CD8-positive, alpha-beta memory T cell (primary cell): ENCODE results near the gene TAGLN2. TPM values are rescaled to one million over a fixed set of nuclear protein-coding genes. Genes with fewer than 3 reads are reported as not detected.

Experiments
- CTCF ChIA-PET: fragments of 350-600 bp; sonication (Branson Sonifier 250); formaldehyde crosslinking; loops from one replicate; lab custom pipeline; 2021; ENCODE audit warnings: antibody characterized with exemption; lab: Charles Lee
- POLR2A ChIA-PET: fragments of 350-600 bp; sonication (Branson Sonifier 250); formaldehyde crosslinking; loops from one replicate; lab custom pipeline; 2021; ENCODE audit warnings: antibody characterized with exemption; lab: Charles Lee
- DNase-seq, 5 donors: peaks; one replicate each; pipeline versions ENCODE4 v3.0.0 to v3.0.0-alpha.2; 2020 to 2022; ENCODE audit warnings: mixed read lengths in 1 of 5
- H3K27ac ChIP-seq: one replicate; pipeline ENCODE4 v1.7.0; 2013; ENCODE audit warnings: low read depth, mild to moderate bottlenecking, low read length, moderate library complexity
- H3K27me3 ChIP-seq: 2 replicates; pipeline ENCODE4 v1.7.0; 2013; ENCODE audit warnings: low read length, mild to moderate bottlenecking; ENCODE audit not compliant: insufficient read depth, poor library complexity, severe bottlenecking
- H3K36me3 ChIP-seq: 2 replicates; pipeline ENCODE4 v1.7.0; 2013; ENCODE audit warnings: mild to moderate bottlenecking, low read length, moderate library complexity; ENCODE audit not compliant: insufficient read depth
- H3K4me1 ChIP-seq: 2 replicates; pipeline ENCODE4 v1.7.0; 2013; ENCODE audit warnings: mild to moderate bottlenecking, low read length, moderate library complexity; ENCODE audit not compliant: insufficient read depth
- H3K4me3 ChIP-seq: 2 replicates; pipeline ENCODE4 v1.7.0; 2013; ENCODE audit warnings: mild to moderate bottlenecking, low read length
- H3K9me3 ChIP-seq: 2 replicates; pipeline ENCODE4 v1.7.0; 2013; ENCODE audit warnings: mild to moderate bottlenecking, low read length
- H3K27ac Mint-ChIP-seq, 8 donors: one replicate each; pipeline ENCODE4 v1.8.0; 2020 to 2021; ENCODE audit warnings: mixed read lengths in 8 of 8, mild to moderate bottlenecking in 6 of 8, inconsistent platforms in 3 of 8, moderate library complexity in 3 of 8
- H3K27me3 Mint-ChIP-seq, 2 donors: one replicate each; pipeline ENCODE4 v1.8.0; 2020 to 2021; ENCODE audit warnings: mixed read lengths in 2 of 2, mild to moderate bottlenecking in 1 of 2, moderate library complexity in 1 of 2
- H3K36me3 Mint-ChIP-seq, 3 donors: one replicate each; pipeline ENCODE4 v1.8.0; 2020 to 2021; ENCODE audit warnings: mixed read lengths in 3 of 3, inconsistent platforms in 1 of 3, mild to moderate bottlenecking in 1 of 3
- H3K4me1 Mint-ChIP-seq, 3 donors: one replicate each; pipeline ENCODE4 v1.8.0; 2020 to 2021; ENCODE audit warnings: mixed read lengths in 3 of 3, inconsistent platforms in 1 of 3, mild to moderate bottlenecking in 1 of 3
- H3K4me3 Mint-ChIP-seq, 7 donors: one replicate each; pipeline ENCODE4 v1.8.0; 2020 to 2021; ENCODE audit warnings: mixed read lengths in 7 of 7, mild to moderate bottlenecking in 6 of 7, moderate library complexity in 4 of 7, inconsistent platforms in 2 of 7
- H3K9me3 Mint-ChIP-seq, 5 donors: one replicate each; pipeline ENCODE4 v1.8.0; 2020 to 2022; ENCODE audit warnings: mixed read lengths in 5 of 5, mild to moderate bottlenecking in 3 of 5, moderate library complexity in 2 of 5, inconsistent platforms in 1 of 5
- polyA plus RNA-seq: library from polyadenylated mRNA; unstranded; fragments of 300-500 nt; fragmentation: Illumina TruSeq; gene quantifications from one replicate; pipeline ENCODE4 v1.2.3, GENCODE V29; 2021
- total RNA-seq, 2 experiments: library from RNA; stranded (reverse); gene quantifications; one replicate each; pipeline ENCODE4 v1.2.3, GENCODE V29; 2021

The TAGLN2 gene
- total and polyA plus RNA-seq, 3 experiments from 2014 or later = 566 to 811 (median 578) TPM

- Mint-ChIP-seq H3K27me3 (peaks cover 10 to 23% of the 10 kb centered on the region in 2 donors), H3K9me3 (no peaks in the 10 kb centered on the region), H3K27ac (no peak overlapping the region), H3K36me3 (no peaks in the 10 kb centered on the region), H3K4me3 (no peak overlapping the region), H3K4me1 (peaks cover 5 to 8% (median 5%) of the 10 kb centered on the region in 3 donors)
- Histone ChIP-seq H3K36me3 (no peaks in the 10 kb centered on the region), H3K4me3 (no peak overlapping the region), H3K27me3 (peaks cover 3% of the 10 kb centered on the region), H3K9me3 (no peaks in the 10 kb centered on the region), H3K4me1 (peaks cover 9% of the 10 kb centered on the region), H3K27ac (no peak overlapping the region)
- ChIA-PET CTCF (interaction anchor here (0.7 to 8.0 kb wide), 7 partner anchors 9 to 70 kb away, joined by 3 to 55 read pairs (median 6); partner anchors contain the start of gene TAGLN2), POLR2A (no interaction called here)
- no peak for DNase-seq
Measured at GRCh38 chr1:159937054-159937750, 11.9 kb upstream of the TAGLN2 start.

GRCh38 chr1:159936273-159936904 lies 11.1 kb upstream of the TAGLN2 start:
- Histone ChIP-seq H3K36me3 (no peaks in the 10 kb centered on the region), H3K4me1 (peaks cover 9% of the 10 kb centered on the region), H3K27me3 (peaks cover 2% of the 10 kb centered on the region), H3K27ac (no peak overlapping the region), H3K4me3 (no peak overlapping the region), H3K9me3 (no peaks in the 10 kb centered on the region)
- Mint-ChIP-seq H3K4me1 (peaks cover 5 to 8% (median 5%) of the 10 kb centered on the region in 3 donors), H3K27ac (peak overlapping the region in 2 of 8 donors; percentile 4 to 52), H3K4me3 (peak overlapping the region in 1 of 7 donors; percentile 54), H3K27me3 (peaks cover 9 to 21% of the 10 kb centered on the region in 2 donors), H3K36me3 (no peaks in the 10 kb centered on the region), H3K9me3 (no peaks in the 10 kb centered on the region)
- ChIA-PET POLR2A (no interaction called here), CTCF (interaction anchor here (0.8 to 8.0 kb wide), 10 partner anchors 8 to 158 kb away, joined by 3 to 55 read pairs (median 4); partner anchors contain the start of gene TAGLN2)
- peak; percentile 66 to 86 (median 77) for DNase-seq

- Mint-ChIP-seq H3K27me3 (peaks cover 9 to 20% of the 10 kb centered on the region in 2 donors), H3K4me3 (no peak overlapping the region)
- POLR2A ChIA-PET = no interaction called here
Measured at GRCh38 chr1:159935719-159936272, 10.5 kb upstream of the TAGLN2 start.

GRCh38 chr1:159935305-159935704 lies 10.0 kb upstream of the TAGLN2 start:
- Mint-ChIP-seq H3K4me1 (peaks cover 5 to 8% (median 5%) of the 10 kb centered on the region in 3 donors), H3K4me3 (no peak overlapping the region), H3K27ac (no peak overlapping the region), H3K27me3 (peaks cover 9 to 19% of the 10 kb centered on the region in 2 donors), H3K36me3 (no peaks in the 10 kb centered on the region), H3K9me3 (no peaks in the 10 kb centered on the region)
- ChIA-PET POLR2A (no interaction called here), CTCF (interaction anchor here (1.1 to 8.0 kb wide), 6 partner anchors 11 to 72 kb away, joined by 3 to 55 read pairs (median 7); partner anchors contain the start of gene TAGLN2)
- H3K4me1 ChIP-seq = peaks cover 9% of the 10 kb centered on the region
- H3K36me3 ChIP-seq = no peaks in the 10 kb centered on the region
- no peaks in the 10 kb centered on the region for H3K27me3 ChIP-seq
- no peaks in the 10 kb centered on the region for H3K9me3 ChIP-seq
- no peak overlapping the region for H3K27ac ChIP-seq
- DNase-seq = no peak
- H3K4me3 ChIP-seq = no peak overlapping the region

More at GRCh38 chr1:159935719-159936272, 10.5 kb upstream of the TAGLN2 start:
- peaks cover 9% of the 10 kb centered on the region for H3K4me1 ChIP-seq
- no peaks in the 10 kb centered on the region for H3K36me3 ChIP-seq
- H3K9me3 ChIP-seq = no peaks in the 10 kb centered on the region
- no peak for DNase-seq
- no peak overlapping the region for H3K4me3 ChIP-seq
- Mint-ChIP-seq H3K9me3 (no peaks in the 10 kb centered on the region), H3K27ac (peak overlapping the region in 1 of 8 donors; percentile 52), H3K4me1 (peaks cover 5 to 8% (median 5%) of the 10 kb centered on the region in 3 donors), H3K36me3 (no peaks in the 10 kb centered on the region)
- H3K27ac ChIP-seq = no peak overlapping the region
- CTCF ChIA-PET = interaction anchor here (0.8 to 8.0 kb wide), 10 partner anchors 9 to 158 kb away, joined by 3 to 55 read pairs (median 4); partner anchors contain the start of gene TAGLN2
- no peaks in the 10 kb centered on the region for H3K27me3 ChIP-seq

GRCh38 chr1:159934136-159935039 lies 9.1 kb upstream of the TAGLN2 start:
- CTCF ChIA-PET = interaction anchor here (1.2 to 8.0 kb wide), 4 partner anchors 10 to 151 kb away, joined by 3 to 55 read pairs (median 24); partner anchors contain the start of gene TAGLN2
- Mint-ChIP-seq H3K27ac (peak overlapping the region in 2 of 8 donors; percentile 3 to 5), H3K4me1 (peaks cover 5 to 8% (median 5%) of the 10 kb centered on the region in 3 donors), H3K27me3 (peaks cover 9 to 17% of the 10 kb centered on the region in 2 donors), H3K9me3 (no peaks in the 10 kb centered on the region), H3K36me3 (no peaks in the 10 kb centered on the region), H3K4me3 (peak overlapping the region in 1 of 7 donors; percentile 15)
- Histone ChIP-seq H3K4me3 (no peak overlapping the region), H3K36me3 (no peaks in the 10 kb centered on the region), H3K9me3 (no peaks in the 10 kb centered on the region), H3K4me1 (peaks cover 9% of the 10 kb centered on the region), H3K27me3 (no peaks in the 10 kb centered on the region), H3K27ac (no peak overlapping the region)
- DNase-seq = no peak
- POLR2A ChIA-PET = no interaction called here

GRCh38 chr1:159933347-159933746 lies 8.0 kb upstream of the TAGLN2 start:
- Mint-ChIP-seq H3K27ac (no peak overlapping the region), H3K9me3 (no peaks in the 10 kb centered on the region), H3K27me3 (peaks cover under 1 to 10% of the 10 kb centered on the region in 2 donors), H3K4me1 (peaks cover 5 to 8% (median 5%) of the 10 kb centered on the region in 3 donors), H3K36me3 (no peaks in the 10 kb centered on the region), H3K4me3 (no peak overlapping the region)
- H3K9me3 ChIP-seq = no peaks in the 10 kb centered on the region
- no peaks in the 10 kb centered on the region for H3K27me3 ChIP-seq
- no peak overlapping the region for H3K27ac ChIP-seq
- no peaks in the 10 kb centered on the region for H3K36me3 ChIP-seq
- ChIA-PET CTCF (interaction anchor here (1.6 to 8.0 kb wide), 3 partner anchors 9 to 152 kb away, joined by 3 to 55 read pairs (median 45); partner anchors contain the start of gene TAGLN2), POLR2A (no interaction called here)
- H3K4me1 ChIP-seq = peaks cover 9% of the 10 kb centered on the region
- no peak for DNase-seq
- H3K4me3 ChIP-seq = no peak overlapping the region
